Neural cell (in vitro differentiated cells): ENCODE results near the gene PGBD5.

Experiments
- EZH2 ChIP-seq: fragments of 200-600, 300-800 bp; shearing (Covaris generic), sonication (generic); IDR thresholded peaks from 2 replicates; pipeline ENCODE4 v1.6.1; 2014; ENCODE audit warnings: antibody characterized with exemption, low read length, borderline replicate concordance, mild to moderate bottlenecking; ENCODE audit not compliant: insufficient read depth, poor library complexity, severe bottlenecking
- RAD21 ChIP-seq: fragments of 450-650 bp; conservative IDR thresholded peaks from 2 replicates; pipeline ENCODE4 v1.6.1; 2014; ENCODE audit warnings: antibody characterized with exemption, mild to moderate bottlenecking, moderate library complexity
- TF ChIP-seq, protein P1 (sequence below): fragments of 450-650 bp; IDR thresholded peaks from 2 replicates; pipeline ENCODE4 v1.5.1; 2014; ENCODE audit warnings: antibody characterized with exemption, mild to moderate bottlenecking, moderate library complexity; ENCODE audit not compliant: poor library complexity, severe bottlenecking

DNA sequence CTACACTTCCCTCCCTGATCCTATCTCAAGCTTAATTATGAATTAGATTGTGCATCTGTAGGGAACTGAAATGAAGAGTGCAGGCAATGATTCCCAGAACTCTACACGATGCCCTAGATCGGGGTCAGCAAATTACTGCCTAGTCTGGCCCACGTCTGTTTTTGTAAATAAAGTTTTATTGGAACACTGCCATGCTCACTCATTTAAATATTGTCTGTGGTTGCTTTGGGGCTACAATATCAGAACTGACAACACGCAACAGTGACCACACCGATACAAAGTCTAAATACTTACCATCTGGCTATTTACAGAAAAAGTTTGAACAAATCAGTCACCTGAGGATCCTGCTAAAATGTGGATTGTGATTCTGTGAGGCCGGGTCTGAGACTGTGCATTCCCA lies 74.1 kb downstream of the PGBD5 start:
- TF ChIP-seq RAD21 (no peak), EZH2 (no peak)
- TF ChIP-seq, protein P1, sequence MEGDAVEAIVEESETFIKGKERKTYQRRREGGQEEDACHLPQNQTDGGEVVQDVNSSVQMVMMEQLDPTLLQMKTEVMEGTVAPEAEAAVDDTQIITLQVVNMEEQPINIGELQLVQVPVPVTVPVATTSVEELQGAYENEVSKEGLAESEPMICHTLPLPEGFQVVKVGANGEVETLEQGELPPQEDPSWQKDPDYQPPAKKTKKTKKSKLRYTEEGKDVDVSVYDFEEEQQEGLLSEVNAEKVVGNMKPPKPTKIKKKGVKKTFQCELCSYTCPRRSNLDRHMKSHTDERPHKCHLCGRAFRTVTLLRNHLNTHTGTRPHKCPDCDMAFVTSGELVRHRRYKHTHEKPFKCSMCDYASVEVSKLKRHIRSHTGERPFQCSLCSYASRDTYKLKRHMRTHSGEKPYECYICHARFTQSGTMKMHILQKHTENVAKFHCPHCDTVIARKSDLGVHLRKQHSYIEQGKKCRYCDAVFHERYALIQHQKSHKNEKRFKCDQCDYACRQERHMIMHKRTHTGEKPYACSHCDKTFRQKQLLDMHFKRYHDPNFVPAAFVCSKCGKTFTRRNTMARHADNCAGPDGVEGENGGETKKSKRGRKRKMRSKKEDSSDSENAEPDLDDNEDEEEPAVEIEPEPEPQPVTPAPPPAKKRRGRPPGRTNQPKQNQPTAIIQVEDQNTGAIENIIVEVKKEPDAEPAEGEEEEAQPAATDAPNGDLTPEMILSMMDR, result no peak
